ENCODE results near the gene XPO6.
"Not testable (repeated sequence)": the region's sequence is repeated elsewhere in the genome, so short reads cannot be mapped to it uniquely, and the experiment has no call there.

Gene XPO6

DNA sequence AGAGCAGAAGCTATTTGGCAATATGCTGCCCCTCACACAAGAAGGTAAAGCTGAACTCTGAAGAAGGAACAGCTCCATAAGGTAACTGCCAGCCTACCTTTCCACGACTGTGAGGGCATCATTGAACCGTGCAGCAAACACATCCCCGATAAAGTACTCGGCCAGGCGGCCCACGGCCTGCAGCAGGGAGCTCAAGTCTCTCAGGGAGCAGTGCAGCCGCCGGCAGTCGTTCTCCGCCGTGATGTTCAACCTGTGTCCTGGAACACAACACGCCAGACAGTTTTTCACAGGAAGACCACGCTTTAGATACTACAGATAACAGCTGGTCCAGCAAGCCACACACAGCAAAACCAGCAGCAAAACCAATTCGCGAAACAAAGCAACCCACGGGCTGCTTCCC lies 86.2 kb downstream of the XPO6 start:
- ChIA-PET CTCF (no interaction called here), POLR2A (no interaction called here)
- no peak for DNase-seq (ENCODE audit: extremely low spot score)
- TF ChIP-seq, protein P1, sequence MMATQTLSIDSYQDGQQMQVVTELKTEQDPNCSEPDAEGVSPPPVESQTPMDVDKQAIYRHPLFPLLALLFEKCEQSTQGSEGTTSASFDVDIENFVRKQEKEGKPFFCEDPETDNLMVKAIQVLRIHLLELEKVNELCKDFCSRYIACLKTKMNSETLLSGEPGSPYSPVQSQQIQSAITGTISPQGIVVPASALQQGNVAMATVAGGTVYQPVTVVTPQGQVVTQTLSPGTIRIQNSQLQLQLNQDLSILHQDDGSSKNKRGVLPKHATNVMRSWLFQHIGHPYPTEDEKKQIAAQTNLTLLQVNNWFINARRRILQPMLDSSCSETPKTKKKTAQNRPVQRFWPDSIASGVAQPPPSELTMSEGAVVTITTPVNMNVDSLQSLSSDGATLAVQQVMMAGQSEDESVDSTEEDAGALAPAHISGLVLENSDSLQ (IDR thresholded peaks at IDR 0.05): no peak
- TF ChIP-seq ARNT (IDR thresholded peaks at IDR 0.05) (no peak), LEF1 (IDR thresholded peaks at IDR 0.05; ENCODE audit: borderline replicate concordance) (no peak), SUZ12 (IDR thresholded peaks at IDR 0.05) (no peak), FOXA1 (IDR thresholded peaks at IDR 0.05) (no peak), FOXK2 (IDR thresholded peaks at IDR 0.05) (no peak)

DNA sequence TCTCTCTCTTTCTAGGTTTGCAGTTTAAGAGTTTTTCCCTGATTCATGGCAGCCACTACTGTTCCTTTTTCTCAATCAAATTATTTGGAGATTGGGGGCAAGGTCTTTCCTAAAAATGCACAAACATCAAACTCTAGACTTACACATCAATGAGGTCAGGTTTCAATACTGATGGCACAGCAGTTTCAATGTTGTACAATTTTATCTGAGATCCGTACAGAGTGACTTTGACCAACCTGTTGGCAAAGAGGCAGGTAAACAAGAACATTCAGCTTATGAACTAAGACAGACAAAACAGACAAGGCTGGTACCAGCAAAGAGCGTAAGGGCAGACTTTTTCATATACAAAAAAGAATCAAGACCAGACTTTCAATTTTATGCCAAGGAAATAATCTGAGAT lies 90.2 kb downstream of the XPO6 start:
- TF ChIP-seq, protein P1 (IDR thresholded peaks at IDR 0.05): no peak
- TF ChIP-seq SUZ12 (IDR thresholded peaks at IDR 0.05): no peak
- no peak for TF ChIP-seq SP1 (IDR thresholded peaks at IDR 0.05)
- no peak for TF ChIP-seq FOXK2 (IDR thresholded peaks at IDR 0.05)
- TF ChIP-seq LEF1 (IDR thresholded peaks at IDR 0.05; ENCODE audit: borderline replicate concordance): no peak
- no peak for TF ChIP-seq L3MBTL2 (conservative IDR thresholded peaks at IDR 0.05)
- TF ChIP-seq CTBP1 (IDR thresholded peaks at IDR 0.05; ENCODE audit: borderline replicate concordance): no peak
- TF ChIP-seq FOXA1 (IDR thresholded peaks at IDR 0.05): no peak
- TF ChIP-seq NFRKB (IDR thresholded peaks at IDR 0.05): no peak
- TF ChIP-seq BHLHE40 (IDR thresholded peaks at IDR 0.05; ENCODE audit: borderline replicate concordance): no peak
- no peak for TF ChIP-seq HDGF (IDR thresholded peaks at IDR 0.05; ENCODE audit: borderline replicate concordance)
- TF ChIP-seq ARNT (IDR thresholded peaks at IDR 0.05): no peak
- no peak for TF ChIP-seq ELF4 (IDR thresholded peaks at IDR 0.05)
- no peak for DNase-seq (ENCODE audit: extremely low spot score)
- CTCF ChIA-PET: no interaction called here
- POLR2A ChIA-PET: no interaction called here

DNA sequence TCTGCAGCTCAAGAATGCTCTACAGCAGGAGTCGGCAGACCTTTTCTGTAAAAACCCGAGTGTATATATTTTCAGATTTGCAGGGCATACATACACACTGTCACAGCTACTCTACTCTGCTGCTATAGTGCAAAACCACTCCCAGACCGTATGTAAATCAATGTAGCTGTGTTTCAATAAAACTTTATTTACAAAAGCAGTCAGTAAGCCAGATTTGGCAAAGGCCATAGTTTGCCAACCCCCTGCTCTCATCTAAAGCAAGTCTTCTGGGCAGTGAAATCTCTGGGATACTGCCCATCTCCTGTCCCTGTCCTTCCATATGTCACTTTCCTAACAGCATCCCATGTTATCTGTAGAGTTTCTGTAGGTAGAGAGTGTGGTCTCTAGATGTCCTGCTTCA lies 91.0 kb downstream of the XPO6 start:
- CTCF ChIA-PET: interaction anchor here (1.5 kb wide), 1 partner anchor 97 kb away, joined by 3 read pairs; no protein-coding TSS in a partner anchor
- no peak for DNase-seq (ENCODE audit: extremely low spot score)
- no peak for TF ChIP-seq BHLHE40 (IDR thresholded peaks at IDR 0.05; ENCODE audit: borderline replicate concordance)
- TF ChIP-seq, protein P1 (IDR thresholded peaks at IDR 0.05): no peak
- POLR2A ChIA-PET: no interaction called here

DNA sequence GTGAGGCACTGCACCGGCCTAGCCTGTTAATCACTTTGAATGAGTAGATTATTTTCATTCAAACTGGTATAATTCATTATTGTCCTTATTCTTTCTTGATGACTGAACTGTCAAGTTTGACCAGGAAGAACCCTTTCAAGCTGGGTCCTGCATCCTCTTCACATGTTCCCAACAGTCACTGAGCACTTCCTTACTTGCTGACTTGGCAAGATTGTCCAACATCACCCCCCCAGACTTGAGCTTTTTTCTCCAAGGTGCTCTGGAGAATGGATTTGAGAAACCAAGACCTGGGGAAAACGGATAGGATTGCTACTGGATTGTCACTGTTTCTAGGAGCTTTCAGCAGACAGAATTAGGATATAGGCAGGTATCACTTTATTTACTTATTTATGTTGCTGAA lies 93.1 kb downstream of the XPO6 start:
- CTCF ChIA-PET: no interaction called here
- no peak for DNase-seq (ENCODE audit: extremely low spot score)
- TF ChIP-seq CTBP1 (IDR thresholded peaks at IDR 0.05; ENCODE audit: borderline replicate concordance) (no peak), NFRKB (IDR thresholded peaks at IDR 0.05) (no peak), ZNF384 (IDR thresholded peaks at IDR 0.05) (no peak), TARDBP (IDR thresholded peaks at IDR 0.05) (no peak), FOXK2 (IDR thresholded peaks at IDR 0.05) (no peak), FOXM1 (IDR thresholded peaks at IDR 0.05; ENCODE audit: borderline replicate concordance) (no peak), L3MBTL2 (conservative IDR thresholded peaks at IDR 0.05) (no peak), ARNT (IDR thresholded peaks at IDR 0.05) (no peak), SP1 (IDR thresholded peaks at IDR 0.05) (no peak), ELF4 (IDR thresholded peaks at IDR 0.05) (no peak), FOXA1 (IDR thresholded peaks at IDR 0.05) (no peak), HDGF (IDR thresholded peaks at IDR 0.05; ENCODE audit: borderline replicate concordance) (no peak), BHLHE40 (IDR thresholded peaks at IDR 0.05; ENCODE audit: borderline replicate concordance) (no peak), LEF1 (IDR thresholded peaks at IDR 0.05; ENCODE audit: borderline replicate concordance) (no peak), SUZ12 (IDR thresholded peaks at IDR 0.05) (no peak)
- TF ChIP-seq, protein P1 (IDR thresholded peaks at IDR 0.05): no peak
- POLR2A ChIA-PET: no interaction called here

DNA sequence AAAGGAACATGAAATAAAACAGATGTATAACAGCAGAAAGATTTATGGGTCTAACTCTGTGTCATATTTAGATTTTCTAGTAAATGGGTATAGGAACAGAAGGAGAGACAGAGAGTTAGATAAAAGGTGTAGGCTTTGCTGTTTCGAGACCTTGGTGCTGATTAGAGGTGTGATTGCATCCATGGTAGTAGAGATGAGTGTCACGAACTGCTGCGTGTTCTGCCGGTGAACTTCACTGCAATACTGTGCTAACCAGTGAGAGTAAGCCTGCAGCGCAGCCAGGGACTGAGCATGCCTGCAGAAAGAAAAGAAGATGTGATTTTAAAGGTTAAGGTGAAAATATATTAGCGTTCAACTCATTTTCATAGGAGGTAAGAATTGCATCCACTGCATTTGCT lies 94.6 kb downstream of the XPO6 start:
- POLR2A ChIA-PET: no interaction called here
- no peak for DNase-seq (ENCODE audit: extremely low spot score)
- TF ChIP-seq SP1 (IDR thresholded peaks at IDR 0.05): no peak
- no peak for TF ChIP-seq FOXK2 (IDR thresholded peaks at IDR 0.05)
- no peak for TF ChIP-seq L3MBTL2 (conservative IDR thresholded peaks at IDR 0.05)
- no peak for TF ChIP-seq SUZ12 (IDR thresholded peaks at IDR 0.05)
- TF ChIP-seq BHLHE40 (IDR thresholded peaks at IDR 0.05; ENCODE audit: borderline replicate concordance): no peak
- no peak for TF ChIP-seq LEF1 (IDR thresholded peaks at IDR 0.05; ENCODE audit: borderline replicate concordance)
- no peak for TF ChIP-seq ZNF384 (IDR thresholded peaks at IDR 0.05)
- TF ChIP-seq FOXA1 (IDR thresholded peaks at IDR 0.05): no peak
- TF ChIP-seq ARNT (IDR thresholded peaks at IDR 0.05): no peak
- TF ChIP-seq TARDBP (IDR thresholded peaks at IDR 0.05): no peak
- CTCF ChIA-PET: interaction anchor here (0.7 kb wide), 1 partner anchor 14 kb away, joined by 3 read pairs; no protein-coding TSS in a partner anchor

DNA sequence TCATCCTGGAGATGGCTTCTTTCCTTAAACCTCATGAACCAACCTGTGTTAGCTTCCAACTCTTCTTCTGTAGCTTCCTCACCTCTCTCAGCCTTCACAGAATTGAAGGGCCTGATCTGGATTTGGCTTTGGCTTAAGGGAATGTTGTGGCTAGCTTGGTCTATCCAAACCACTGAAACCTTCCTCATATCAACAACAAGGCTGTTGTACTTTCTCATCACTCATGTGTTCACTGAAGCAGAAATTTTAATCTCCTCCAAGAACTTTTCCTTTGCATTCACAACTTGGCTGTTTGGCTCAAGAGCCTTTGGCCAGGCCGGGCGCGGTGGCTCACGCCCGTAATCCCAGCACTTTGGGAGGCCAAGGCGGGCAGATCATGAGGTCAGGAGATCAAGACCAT lies 95.9 kb downstream of the XPO6 start:
- POLR2A ChIA-PET; DNase-seq (ENCODE audit: extremely low spot score); CTCF ChIA-PET: not testable (repeated sequence)

DNA sequence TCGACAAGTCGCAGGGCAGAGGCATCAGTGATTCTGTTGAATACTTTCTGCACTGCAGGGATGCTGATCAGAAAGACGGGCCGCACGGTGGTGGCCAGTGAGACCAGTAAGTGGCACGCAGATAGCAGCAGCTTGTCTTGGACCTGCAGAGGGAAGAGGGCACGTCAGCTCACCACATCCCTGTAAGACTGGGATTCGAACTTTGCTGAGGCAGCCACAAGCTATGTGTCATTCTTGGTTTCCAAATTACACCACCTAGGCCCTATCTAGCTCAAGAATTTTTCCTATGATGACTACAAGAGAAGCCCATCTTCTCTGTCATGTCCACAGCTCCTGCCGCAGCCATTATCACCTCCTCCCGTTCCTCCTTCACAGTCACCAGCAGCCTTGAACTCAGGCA lies 98.9 kb downstream of the XPO6 start:
- POLR2A ChIA-PET: no interaction called here

More for the DNA sequence above, 98.9 kb downstream of the XPO6 start:
- CTCF ChIA-PET: interaction anchor here (0.6 kb wide), 1 partner anchor 18 kb away, joined by 3 read pairs; no protein-coding TSS in a partner anchor
- TF ChIP-seq FOXA1 (IDR thresholded peaks at IDR 0.05) (no peak), LEF1 (IDR thresholded peaks at IDR 0.05; ENCODE audit: borderline replicate concordance) (no peak), ARNT (IDR thresholded peaks at IDR 0.05) (no peak), SUZ12 (IDR thresholded peaks at IDR 0.05) (no peak), FOXM1 (IDR thresholded peaks at IDR 0.05; ENCODE audit: borderline replicate concordance) (no peak), BHLHE40 (IDR thresholded peaks at IDR 0.05; ENCODE audit: borderline replicate concordance) (no peak), L3MBTL2 (conservative IDR thresholded peaks at IDR 0.05) (no peak), NFRKB (IDR thresholded peaks at IDR 0.05) (no peak), ZNF384 (IDR thresholded peaks at IDR 0.05) (no peak), CTBP1 (IDR thresholded peaks at IDR 0.05; ENCODE audit: borderline replicate concordance) (no peak), SP1 (IDR thresholded peaks at IDR 0.05) (no peak)
- TF ChIP-seq, protein P1 (IDR thresholded peaks at IDR 0.05): no peak
- no peak for DNase-seq (ENCODE audit: extremely low spot score)

All from HEK293T (cell line).